Naive thymus-derived CD8-positive, alpha-beta T cell (primary cell): ENCODE measurements around the gene ITPRIP. TPM values are rescaled to one million over a fixed set of nuclear protein-coding genes. Genes with fewer than 3 reads are reported as not detected.

Source experiments
- ATAC-seq, 2 donors: fragments of 150-1000 bp; cut with Tn5 transposase in 1 of 2; sonication (Bioruptor Pico), chemical (Tn5 transposase) in 1 of 2; 1 replicate in 1 of 2; 2 replicates in 1 of 2; pipeline ENCODE4 v1.10.0; 2021; ENCODE audit warnings: mild to moderate bottlenecking in 2 of 2, moderate library complexity in 2 of 2
- POLR2A ChIA-PET: fragments of 350-600 bp; sonication (Branson Sonifier 250); formaldehyde crosslinking; loops from one replicate; lab custom pipeline; 2021; ENCODE audit warnings: antibody characterized with exemption; lab: Charles Lee
- DNase-seq, 10 donors: peaks; one replicate each; pipeline versions ENCODE4 v3.0.0 to v3.0.0-alpha.2; 2020 to 2022
- H3K27ac Mint-ChIP-seq, 10 donors: one replicate each; pipeline ENCODE4 v1.8.0; 2020 to 2022; ENCODE audit warnings: mild to moderate bottlenecking in 10 of 10, mixed read lengths in 10 of 10, moderate library complexity in 4 of 10, inconsistent platforms in 1 of 10
- H3K27me3 Mint-ChIP-seq, 5 donors: one replicate each; pipeline ENCODE4 v1.8.0; 2021 to 2022; ENCODE audit warnings: mixed read lengths in 5 of 5
- H3K36me3 Mint-ChIP-seq, 3 donors: one replicate each; pipeline ENCODE4 v1.8.0; 2020 to 2022; ENCODE audit warnings: mixed read lengths in 3 of 3, mild to moderate bottlenecking in 2 of 3, inconsistent platforms in 1 of 3
- H3K4me1 Mint-ChIP-seq, 4 donors: one replicate each; pipeline ENCODE4 v1.8.0; 2021 to 2022; ENCODE audit warnings: mixed read lengths in 4 of 4
- H3K4me3 Mint-ChIP-seq, 10 donors: one replicate each; pipeline ENCODE4 v1.8.0; 2020 to 2022; ENCODE audit warnings: mild to moderate bottlenecking in 10 of 10, mixed read lengths in 10 of 10, moderate library complexity in 6 of 10, inconsistent platforms in 1 of 10
- H3K9me3 Mint-ChIP-seq, 9 donors: one replicate each; pipeline ENCODE4 v1.8.0; 2020 to 2022; ENCODE audit warnings: mixed read lengths in 9 of 9, mild to moderate bottlenecking in 3 of 9, inconsistent platforms in 1 of 9, moderate library complexity in 1 of 9
- polyA plus RNA-seq, 3 donors: library from polyadenylated mRNA; unstranded; fragments of 300-500 nt; fragmentation: Illumina TruSeq; gene quantifications; one replicate each; pipeline ENCODE4 v1.2.3, GENCODE V29; 2021
- total RNA-seq, 8 experiments: library from RNA in 2 of 8; stranded (reverse) in 2 of 8; gene quantifications; one replicate each; pipeline ENCODE4 v1.2.3 and lab custom pipeline; 2021 to 2026

Gene ITPRIP
- total and polyA plus RNA-seq, 5 experiments from 2014 or later, result 10.6 to 16.0 (median 15.6) TPM

DNA sequence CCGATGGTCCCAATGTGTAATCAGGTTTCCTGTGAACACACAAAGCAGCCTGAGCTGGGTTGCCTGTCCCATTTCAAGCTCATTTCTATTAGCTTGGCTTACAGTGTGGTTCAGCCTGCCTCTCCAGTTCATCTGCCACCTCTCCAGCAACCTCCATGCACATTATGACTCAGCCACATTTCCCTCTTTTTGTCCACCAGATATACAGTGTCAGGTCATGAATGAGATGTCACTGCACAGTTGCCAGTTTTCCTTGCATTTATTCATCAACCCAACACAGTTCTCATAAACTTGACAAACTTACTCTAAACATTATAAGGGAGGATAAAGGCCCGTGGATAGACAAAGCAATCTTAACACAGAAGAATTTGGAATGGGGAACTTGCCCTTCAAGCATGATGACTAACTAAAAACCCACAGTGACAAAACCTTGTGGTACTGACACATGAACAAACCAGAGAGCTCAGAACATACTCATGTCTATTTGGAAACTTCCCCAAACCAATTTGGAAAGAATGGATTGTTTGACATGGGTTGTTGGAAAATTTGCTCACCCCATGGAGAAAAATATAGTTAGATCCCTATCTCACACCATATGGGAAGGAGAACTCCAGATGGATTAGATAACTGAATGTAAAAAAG, 12.9 kb upstream of the ITPRIP start:
- H3K27me3 Mint-ChIP-seq, result no peaks in the 10 kb centered on the region
- no peaks in the 10 kb centered on the region for H3K36me3 Mint-ChIP-seq
- H3K9me3 Mint-ChIP-seq, result no peaks in the 10 kb centered on the region
- DNase-seq, result no peak
- peaks cover 4 to 14% (median 9%) of the 10 kb centered on the region in 4 donors for H3K4me1 Mint-ChIP-seq
- peak overlapping the region in 2 of 10 donors; percentile 13 to 30 for H3K4me3 Mint-ChIP-seq
- POLR2A ChIA-PET, result interaction anchor here (0.6 to 4.0 kb wide), 3 partner anchors 12 to 47 kb away, joined by 3 to 24 read pairs (median 19); partner anchors contain the start of gene ITPRIP
- ATAC-seq, result no peak
- peak overlapping the region in 3 of 10 donors; percentile 28 to 56 (median 30) for H3K27ac Mint-ChIP-seq

DNA sequence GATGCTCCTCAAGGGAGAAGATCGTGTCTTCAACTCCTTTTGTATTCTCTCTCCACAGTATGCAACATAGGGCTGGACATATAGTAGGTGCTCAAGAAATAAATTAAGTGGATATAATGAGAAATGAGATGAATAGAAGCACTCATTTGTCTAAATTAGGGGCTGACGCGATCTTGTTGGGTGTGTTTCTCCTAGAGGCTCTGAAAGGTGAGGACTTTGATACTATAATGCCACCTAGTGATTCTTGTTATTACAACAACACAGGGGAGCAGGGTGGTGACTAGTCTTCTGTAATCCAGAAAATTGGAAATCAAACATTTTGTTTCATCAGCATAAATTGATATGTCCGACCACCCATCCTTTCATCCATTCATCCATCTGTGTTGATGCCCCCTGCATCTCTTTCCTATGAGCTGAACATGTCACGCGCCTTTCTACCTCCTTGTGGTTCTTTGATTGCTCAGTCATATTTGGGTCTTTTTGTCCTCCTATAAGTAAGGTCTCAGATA, 11.9 kb upstream of the ITPRIP start:
- ATAC-seq (peak; percentile 68 to 77), DNase-seq (peak in 6 of 10 donors; percentile 35 to 78 (median 74))
- peaks cover 0 to 8% (median 0%) of the 10 kb centered on the region in 9 donors for H3K9me3 Mint-ChIP-seq
- POLR2A ChIA-PET, result interaction anchor here (0.8 to 4.0 kb wide), 4 partner anchors 11 to 59 kb away, joined by 3 to 24 read pairs (median 12); partner anchors contain the start of gene ITPRIP
- peaks cover 8 to 23% (median 18%) of the 10 kb centered on the region in 4 donors for H3K4me1 Mint-ChIP-seq
- H3K4me3 Mint-ChIP-seq, result no peak overlapping the region
- H3K27ac Mint-ChIP-seq, result no peak overlapping the region
- H3K27me3 Mint-ChIP-seq, result no peaks in the 10 kb centered on the region
- no peaks in the 10 kb centered on the region for H3K36me3 Mint-ChIP-seq

DNA sequence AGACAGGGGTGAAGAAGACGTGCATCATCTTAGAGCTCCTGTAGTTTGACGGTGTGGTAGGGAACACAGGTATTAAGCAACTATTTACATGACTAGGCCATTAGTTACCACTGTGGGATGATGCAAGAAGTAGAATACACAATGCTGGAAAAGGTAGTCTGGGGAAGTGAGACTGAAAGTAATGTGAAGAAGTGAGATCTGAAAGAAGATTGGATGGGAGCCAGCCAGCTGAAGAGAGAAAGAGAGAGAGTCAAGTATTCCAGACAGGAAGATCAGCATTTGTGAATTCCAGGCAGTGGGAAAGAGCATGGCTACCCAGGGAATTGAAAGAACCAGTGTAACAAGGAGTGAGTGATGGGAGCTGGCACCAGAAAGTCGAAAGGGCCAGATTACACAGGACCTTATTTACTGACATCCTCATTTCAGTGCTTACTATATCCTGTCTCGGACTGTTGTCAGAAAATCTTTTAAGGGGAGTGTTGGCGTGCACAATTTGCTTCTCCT, 11.4 kb upstream of the ITPRIP start:
- H3K36me3 Mint-ChIP-seq, result no peaks in the 10 kb centered on the region
- H3K27ac Mint-ChIP-seq, result no peak overlapping the region
- H3K9me3 Mint-ChIP-seq, result peaks cover 0 to 8% (median 0%) of the 10 kb centered on the region in 9 donors
- no peak overlapping the region for H3K4me3 Mint-ChIP-seq
- H3K27me3 Mint-ChIP-seq, result no peaks in the 10 kb centered on the region
- H3K4me1 Mint-ChIP-seq, result peaks cover 8 to 23% (median 18%) of the 10 kb centered on the region in 4 donors
- POLR2A ChIA-PET, result interaction anchor here (0.5 to 4.0 kb wide), 5 partner anchors 11 to 93 kb away, joined by 3 to 24 read pairs (median 6); partner anchors contain the start of gene ITPRIP
- DNase-seq (no peak), ATAC-seq (peak in 1 of 2 donors; percentile 3)

DNA sequence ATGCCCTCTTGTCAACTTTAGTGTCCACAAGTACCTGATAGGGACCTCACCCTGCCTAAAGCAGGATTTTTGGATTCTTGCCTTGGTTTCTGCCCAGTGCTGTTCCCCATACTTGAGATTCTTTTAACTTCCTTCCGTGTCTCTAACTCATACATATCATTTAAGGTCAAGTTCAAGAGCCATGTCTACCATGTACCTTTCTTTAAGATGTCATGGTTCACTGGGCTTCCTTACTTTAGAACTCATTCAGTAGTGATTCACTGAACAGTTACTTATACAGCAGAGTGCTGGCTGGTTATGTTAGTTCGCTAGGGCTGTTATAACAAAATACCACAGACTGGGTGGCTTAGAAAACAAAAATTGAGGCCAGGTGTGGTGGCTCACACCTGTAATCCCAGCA, 10.3 kb upstream of the ITPRIP start:
- Mint-ChIP-seq H3K36me3 (no peaks in the 10 kb centered on the region), H3K27me3 (no peaks in the 10 kb centered on the region), H3K4me3 (no peak overlapping the region), H3K9me3 (peaks cover 0 to 8% (median 0%) of the 10 kb centered on the region in 9 donors), H3K27ac (no peak overlapping the region), H3K4me1 (peaks cover 8 to 23% (median 18%) of the 10 kb centered on the region in 4 donors)
- POLR2A ChIA-PET, result interaction anchor here (4.0 kb wide), 1 partner anchor 42 kb away, joined by 24 read pairs; no protein-coding TSS in a partner anchor
- ATAC-seq (no peak), DNase-seq (no peak)

DNA sequence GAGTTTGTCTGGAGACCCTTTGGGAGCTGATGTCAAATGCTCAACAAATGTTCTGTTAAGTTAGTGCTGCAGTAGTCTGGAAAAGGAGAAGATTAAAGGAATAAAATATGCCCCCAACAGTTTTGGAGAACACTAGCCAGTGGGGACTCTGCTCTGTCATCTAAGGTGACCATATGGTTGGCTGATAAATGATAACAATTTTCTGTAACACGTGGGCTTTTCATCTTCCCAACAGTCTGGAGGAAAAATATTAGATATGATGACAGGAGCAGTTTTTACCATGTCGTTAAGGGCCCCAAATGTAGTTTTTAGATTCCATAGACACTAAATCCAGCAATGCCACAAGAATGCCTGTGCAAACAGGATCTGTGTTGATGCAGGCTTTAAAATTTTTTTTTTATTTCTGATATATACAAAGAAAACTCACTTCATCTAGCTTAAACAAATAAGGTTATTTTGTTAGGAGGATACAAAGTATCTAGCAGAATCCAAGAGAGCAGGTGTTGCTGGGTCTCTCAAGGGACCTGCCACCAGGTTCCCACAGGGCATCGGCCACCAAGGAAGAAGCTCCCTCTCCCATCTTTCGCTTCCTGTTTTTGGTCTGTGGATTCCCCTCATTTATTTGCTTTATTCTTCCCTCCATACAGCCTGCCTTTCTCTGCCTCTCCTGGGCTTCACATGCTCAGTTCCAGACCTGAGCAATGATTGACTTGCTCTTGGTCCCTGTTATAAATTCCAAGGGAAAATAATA, 9.2 kb upstream of the ITPRIP start:
- no peak for ATAC-seq
- Mint-ChIP-seq H3K27me3 (no peaks in the 10 kb centered on the region), H3K4me3 (no peak overlapping the region), H3K36me3 (no peaks in the 10 kb centered on the region), H3K27ac (peak overlapping the region in 5 of 10 donors; percentile 40 to 82 (median 59)), H3K9me3 (peaks cover 0 to 8% (median 0%) of the 10 kb centered on the region in 9 donors), H3K4me1 (peaks cover 7 to 23% (median 16%) of the 10 kb centered on the region in 4 donors)
- POLR2A ChIA-PET, result interaction anchor here (0.6 to 1.8 kb wide), 7 partner anchors 9 to 58 kb away, joined by 3 to 5 read pairs (median 4); partner anchors contain the start of gene ITPRIP
- no peak for DNase-seq

DNA sequence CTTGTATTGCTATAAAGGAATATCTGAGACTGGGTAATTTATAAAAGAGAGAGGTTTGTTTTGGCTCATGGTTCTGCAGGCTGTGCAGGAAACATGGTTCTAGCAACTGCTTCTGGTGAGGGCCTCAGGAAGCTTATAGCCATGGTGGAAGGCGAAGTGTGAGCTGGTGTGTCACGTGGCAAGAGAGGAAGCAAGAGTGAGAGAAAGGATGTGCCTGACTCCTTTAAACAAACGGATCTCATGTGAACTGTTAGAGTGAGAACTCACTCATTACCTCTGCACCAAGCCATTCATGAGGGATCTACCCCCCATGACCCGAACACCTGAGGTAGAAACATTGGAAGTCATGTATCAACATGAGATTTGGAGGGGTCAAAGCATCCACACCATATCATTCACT, 7.7 kb upstream of the ITPRIP start:
- H3K4me3 Mint-ChIP-seq, result peak overlapping the region in 2 of 10 donors; percentile 6 to 64
- ATAC-seq (peak in 1 of 2 donors; percentile 57), DNase-seq (no peak)
- no peaks in the 10 kb centered on the region for H3K27me3 Mint-ChIP-seq
- H3K36me3 Mint-ChIP-seq, result no peaks in the 10 kb centered on the region
- peak overlapping the region in 8 of 10 donors; percentile 13 to 91 (median 67) for H3K27ac Mint-ChIP-seq
- POLR2A ChIA-PET, result interaction anchor here (0.8 to 1.8 kb wide), 4 partner anchors 8 to 56 kb away, joined by 3 to 8 read pairs (median 6); no protein-coding TSS in a partner anchor
- H3K9me3 Mint-ChIP-seq, result peaks cover 0 to 8% (median 0%) of the 10 kb centered on the region in 9 donors
- peaks cover 4 to 23% (median 12%) of the 10 kb centered on the region in 4 donors for H3K4me1 Mint-ChIP-seq

DNA sequence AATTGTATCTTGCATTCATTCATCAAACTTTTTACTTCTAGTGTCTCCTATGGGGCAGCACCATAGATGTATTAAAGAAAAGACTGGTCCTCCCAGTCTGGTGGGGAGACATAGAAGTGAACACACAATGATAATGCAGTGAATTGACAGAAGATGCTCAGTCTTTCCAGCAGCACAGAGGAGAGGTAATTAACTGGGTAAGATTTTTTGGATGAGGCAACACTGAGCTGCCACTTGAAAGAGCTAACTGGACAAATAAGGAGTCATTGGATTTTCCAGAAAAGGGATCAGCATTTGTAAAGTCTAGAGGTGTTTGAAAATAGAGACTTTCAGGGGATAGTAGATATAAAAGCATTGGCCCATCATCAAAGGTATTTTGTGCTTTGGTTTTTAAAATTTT, 7.2 kb upstream of the ITPRIP start:
- POLR2A ChIA-PET, result interaction anchor here (1.1 kb wide), 1 partner anchor 8 kb away, joined by 7 read pairs; no protein-coding TSS in a partner anchor
- DNase-seq, result no peak
- Mint-ChIP-seq H3K9me3 (peaks cover 0 to 8% (median 0%) of the 10 kb centered on the region in 9 donors), H3K27me3 (no peaks in the 10 kb centered on the region), H3K36me3 (no peaks in the 10 kb centered on the region), H3K4me1 (peaks cover 4 to 23% (median 12%) of the 10 kb centered on the region in 4 donors), H3K4me3 (peak overlapping the region in 1 of 10 donors; percentile 6), H3K27ac (peak overlapping the region in 4 of 10 donors; percentile 18 to 63 (median 48))
- ATAC-seq, result no peak

DNA sequence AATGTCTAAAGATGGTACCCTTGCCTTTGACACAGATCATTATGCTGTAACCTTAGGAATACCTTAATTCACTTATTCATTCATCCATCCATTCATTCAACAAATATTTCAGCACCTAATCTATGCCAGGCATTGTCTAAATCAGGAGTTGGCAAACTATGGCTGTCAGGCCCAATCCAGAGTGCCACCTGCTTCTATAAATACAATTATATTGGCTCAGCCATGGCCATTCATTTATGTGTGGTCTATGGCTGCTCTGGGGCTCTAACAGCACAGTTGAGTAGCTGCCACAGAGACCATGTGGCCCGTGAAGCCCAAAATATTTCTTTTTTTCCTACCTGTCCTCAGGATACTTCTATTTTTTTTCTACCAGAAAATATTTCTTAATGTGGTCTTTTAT, 6.0 kb upstream of the ITPRIP start:
- Mint-ChIP-seq H3K27ac (peak overlapping the region in 1 of 10 donors; percentile 71), H3K36me3 (no peaks in the 10 kb centered on the region), H3K27me3 (no peaks in the 10 kb centered on the region), H3K4me1 (peaks cover 4 to 34% (median 18%) of the 10 kb centered on the region in 4 donors), H3K4me3 (no peak overlapping the region), H3K9me3 (peaks cover 0 to 8% (median 0%) of the 10 kb centered on the region in 9 donors)
- POLR2A ChIA-PET, result interaction anchor here (1.1 kb wide), 2 partner anchors 18 to 38 kb away, joined by 3 read pairs; no protein-coding TSS in a partner anchor
- ATAC-seq (no peak), DNase-seq (no peak)

DNA sequence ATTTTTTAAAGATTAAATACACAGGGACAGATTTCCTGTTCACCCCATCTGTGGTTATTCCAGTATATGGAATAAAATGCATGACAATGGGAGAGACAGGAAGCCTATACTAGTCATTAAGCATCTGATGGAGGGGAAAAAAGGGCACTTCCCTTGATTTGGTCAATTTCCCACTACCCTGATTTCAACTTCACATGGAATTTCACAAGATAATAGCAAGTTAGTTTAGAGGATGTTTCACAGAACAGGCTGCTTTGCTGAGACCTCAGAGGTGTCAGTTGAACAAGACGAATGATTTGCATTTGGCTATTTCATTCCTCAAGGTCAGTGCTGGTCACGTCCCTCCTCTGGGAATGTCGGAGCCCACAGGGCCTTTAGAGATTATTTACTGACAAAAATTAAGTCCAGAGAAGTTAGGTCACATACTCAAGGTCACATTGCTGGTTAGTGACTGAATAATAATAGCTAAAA, 4.7 kb upstream of the ITPRIP start:
- no peak for ATAC-seq
- H3K4me3 Mint-ChIP-seq, result no peak overlapping the region
- H3K4me1 Mint-ChIP-seq, result peaks cover 6 to 31% (median 26%) of the 10 kb centered on the region in 4 donors
- no peaks in the 10 kb centered on the region for H3K36me3 Mint-ChIP-seq
- H3K27ac Mint-ChIP-seq, result no peak overlapping the region
- H3K27me3 Mint-ChIP-seq, result no peaks in the 10 kb centered on the region
- POLR2A ChIA-PET, result interaction anchor here (0.9 to 1.1 kb wide), 3 partner anchors 16 to 37 kb away, joined by 3 to 4 read pairs (median 3); no protein-coding TSS in a partner anchor
- no peak for DNase-seq
- H3K9me3 Mint-ChIP-seq, result peaks cover 0 to 8% (median 0%) of the 10 kb centered on the region in 9 donors

DNA sequence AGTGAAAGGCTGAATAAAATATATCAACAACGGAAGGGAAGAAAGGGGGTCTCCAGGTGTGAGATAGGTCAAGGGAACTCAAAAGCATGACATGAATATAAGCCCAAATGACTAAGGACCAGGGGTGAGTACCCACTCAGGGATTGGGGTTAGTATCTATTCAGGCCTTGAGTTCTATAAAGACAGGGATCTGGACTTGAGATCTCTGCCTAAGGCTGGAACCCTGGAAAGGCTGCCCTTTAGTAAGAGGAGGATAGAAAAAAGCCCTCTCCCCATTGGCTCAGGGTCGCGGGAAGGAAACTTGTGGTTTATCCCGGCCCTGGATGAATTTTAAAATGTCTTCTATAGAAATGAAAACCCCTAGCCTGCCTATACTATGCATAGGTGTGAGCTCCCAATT, 2.4 kb upstream of the ITPRIP start:
- Mint-ChIP-seq H3K27me3 (no peaks in the 10 kb centered on the region), H3K4me1 (peaks cover 9 to 34% (median 30%) of the 10 kb centered on the region in 4 donors), H3K4me3 (peak overlapping the region in 2 of 10 donors; percentile 40 to 97), H3K9me3 (peaks cover 0 to 4% (median 0%) of the 10 kb centered on the region in 9 donors), H3K27ac (peak overlapping the region in 3 of 10 donors; percentile 28 to 99 (median 95)), H3K36me3 (no peaks in the 10 kb centered on the region)
- DNase-seq (no peak), ATAC-seq (no peak)
- POLR2A ChIA-PET, result interaction anchor here (1.3 kb wide), 1 partner anchor 11 kb away, joined by 3 read pairs; no protein-coding TSS in a partner anchor

DNA sequence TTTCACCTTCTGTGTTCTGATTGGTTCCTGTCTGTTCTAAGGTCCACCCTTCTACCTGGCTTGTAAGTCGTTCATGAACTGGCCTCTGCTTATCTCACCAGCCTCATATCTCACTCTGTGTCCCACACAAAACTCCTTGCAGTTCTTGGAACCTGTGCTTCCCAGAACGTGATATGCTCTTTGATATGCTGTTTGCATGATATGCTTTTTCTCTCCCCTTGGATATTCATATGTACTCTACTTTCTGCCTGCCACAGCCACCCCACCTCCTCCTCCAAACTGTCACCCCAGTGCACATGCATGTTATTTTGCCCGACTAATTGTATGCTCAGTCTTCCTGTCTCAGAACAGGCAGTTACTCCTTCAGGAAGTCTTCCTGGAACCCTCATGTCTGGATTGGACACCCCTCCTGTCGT, 1.9 kb upstream of the ITPRIP start:
- Mint-ChIP-seq H3K27me3 (no peaks in the 10 kb centered on the region), H3K4me3 (peak overlapping the region in 8 of 10 donors; percentile 16 to 100 (median 70)), H3K4me1 (peaks cover 12 to 34% (median 33%) of the 10 kb centered on the region in 4 donors), H3K9me3 (no peaks in the 10 kb centered on the region), H3K36me3 (no peaks in the 10 kb centered on the region), H3K27ac (peak overlapping the region in 5 of 10 donors; percentile 2 to 99 (median 69))
- DNase-seq (no peak), ATAC-seq (no peak)
- POLR2A ChIA-PET, result interaction anchor here (2.8 to 7.6 kb wide), 2 partner anchors 11 to 33 kb away, joined by 19 to 93 read pairs; no protein-coding TSS in a partner anchor
